Measurements from ENCODE around the gene C1orf122.

Gene C1orf122

DNA sequence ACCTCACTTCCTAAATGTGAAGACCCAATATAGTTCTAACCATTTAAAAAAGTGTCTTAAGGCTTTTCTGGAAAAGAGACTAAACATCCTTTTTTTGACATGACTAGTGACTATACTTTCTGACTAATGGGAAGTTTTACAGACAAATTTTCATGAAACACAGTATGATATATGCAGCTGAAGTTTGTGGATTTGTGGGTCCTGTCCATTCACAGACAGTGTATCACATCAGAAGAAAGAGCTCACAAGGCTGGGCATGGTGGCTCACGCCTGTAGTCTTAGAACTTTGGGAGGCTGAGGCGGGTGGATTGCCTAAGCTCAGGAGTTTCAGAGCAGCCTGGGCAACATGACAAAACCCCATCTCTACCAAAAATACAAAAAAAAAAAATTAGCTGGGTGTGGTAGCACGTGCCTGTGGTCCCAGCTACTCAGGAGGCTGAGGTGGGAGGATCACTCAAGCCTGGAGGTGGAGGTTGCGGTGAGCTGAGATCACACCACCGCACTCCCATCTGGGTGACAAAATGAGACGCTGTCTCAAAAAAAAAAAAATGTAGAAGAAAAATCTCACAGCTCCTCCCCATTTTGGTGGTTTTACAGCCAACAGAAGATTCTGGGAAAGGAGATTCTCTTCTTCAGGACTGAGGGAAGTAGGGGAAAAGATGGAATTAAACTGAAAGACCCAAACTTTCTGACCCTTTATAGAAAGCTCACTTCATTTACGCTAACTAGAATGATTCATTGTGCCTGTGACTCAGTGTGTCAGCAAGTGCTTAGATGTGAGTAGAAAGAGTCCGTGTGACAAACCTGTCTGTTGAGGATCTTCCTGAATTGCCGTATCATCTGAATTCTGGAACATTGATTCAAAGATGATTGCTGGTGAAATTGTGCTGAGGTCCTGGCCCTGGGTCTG lies 15.6 kb downstream of the C1orf122 start:
- no peak for DNase-seq
- Mint-ChIP-seq H3K27me3 (ENCODE audit: low read depth, poor library complexity) (peaks cover 3% of the 10 kb centered on the region), H3K4me1 (no peaks in the 10 kb centered on the region), H3K36me3 (ENCODE audit: low read depth) (peaks cover 42% of the 10 kb centered on the region), H3K9me3 (no peaks in the 10 kb centered on the region), H3K27ac (no peak overlapping the region), H3K4me3 (no peak overlapping the region)
- TF ChIP-seq, protein P1, sequence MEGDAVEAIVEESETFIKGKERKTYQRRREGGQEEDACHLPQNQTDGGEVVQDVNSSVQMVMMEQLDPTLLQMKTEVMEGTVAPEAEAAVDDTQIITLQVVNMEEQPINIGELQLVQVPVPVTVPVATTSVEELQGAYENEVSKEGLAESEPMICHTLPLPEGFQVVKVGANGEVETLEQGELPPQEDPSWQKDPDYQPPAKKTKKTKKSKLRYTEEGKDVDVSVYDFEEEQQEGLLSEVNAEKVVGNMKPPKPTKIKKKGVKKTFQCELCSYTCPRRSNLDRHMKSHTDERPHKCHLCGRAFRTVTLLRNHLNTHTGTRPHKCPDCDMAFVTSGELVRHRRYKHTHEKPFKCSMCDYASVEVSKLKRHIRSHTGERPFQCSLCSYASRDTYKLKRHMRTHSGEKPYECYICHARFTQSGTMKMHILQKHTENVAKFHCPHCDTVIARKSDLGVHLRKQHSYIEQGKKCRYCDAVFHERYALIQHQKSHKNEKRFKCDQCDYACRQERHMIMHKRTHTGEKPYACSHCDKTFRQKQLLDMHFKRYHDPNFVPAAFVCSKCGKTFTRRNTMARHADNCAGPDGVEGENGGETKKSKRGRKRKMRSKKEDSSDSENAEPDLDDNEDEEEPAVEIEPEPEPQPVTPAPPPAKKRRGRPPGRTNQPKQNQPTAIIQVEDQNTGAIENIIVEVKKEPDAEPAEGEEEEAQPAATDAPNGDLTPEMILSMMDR (IDR thresholded peaks at IDR 0.05) = no peak

DNA sequence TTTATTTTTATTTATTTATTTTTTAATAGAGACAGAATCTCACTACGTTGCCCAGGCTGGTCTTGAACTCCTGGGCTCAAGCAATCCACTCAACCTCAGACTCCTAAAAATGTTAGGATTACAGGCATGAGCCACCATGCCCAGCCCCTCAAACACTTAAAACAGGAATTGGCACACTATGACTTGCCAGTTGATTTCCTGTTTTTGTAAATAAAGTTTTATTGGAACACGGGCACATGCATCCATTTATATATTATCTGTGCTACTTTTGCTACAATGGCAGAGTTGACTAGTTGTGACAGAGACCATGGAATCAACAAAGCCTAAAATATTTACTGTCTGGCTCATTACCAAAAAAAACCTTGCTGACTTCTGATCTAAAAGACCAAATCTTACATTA lies 16.4 kb downstream of the C1orf122 start:
- H3K27me3 Mint-ChIP-seq (ENCODE audit: low read depth, poor library complexity) = peaks cover 3% of the 10 kb centered on the region
- TF ChIP-seq, protein P1 (IDR thresholded peaks at IDR 0.05) = no peak
- H3K4me1 Mint-ChIP-seq = no peaks in the 10 kb centered on the region
- no peak for DNase-seq
- H3K4me3 Mint-ChIP-seq = no peak overlapping the region
- H3K27ac Mint-ChIP-seq = no peak overlapping the region
- peaks cover 48% of the 10 kb centered on the region for H3K36me3 Mint-ChIP-seq (ENCODE audit: low read depth)
- no peaks in the 10 kb centered on the region for H3K9me3 Mint-ChIP-seq

DNA sequence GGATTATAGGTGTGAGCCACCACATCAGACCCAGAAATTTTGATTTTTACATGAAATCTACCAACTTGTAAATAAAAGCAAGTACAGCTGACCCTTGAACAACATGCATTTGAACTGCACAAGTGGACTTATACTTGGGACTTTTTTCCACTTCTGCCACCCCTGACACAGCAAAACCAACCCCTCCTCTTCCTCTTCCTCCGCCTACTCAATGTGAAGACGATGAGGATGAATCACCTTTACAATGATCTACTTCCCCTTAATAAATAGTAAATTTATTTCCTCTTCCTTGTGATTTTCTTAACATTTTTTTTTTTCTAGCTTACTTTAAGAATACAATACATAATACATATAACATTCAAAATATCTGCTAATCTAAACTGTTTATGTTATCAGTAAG lies 17.9 kb downstream of the C1orf122 start:
- no peak overlapping the region for H3K4me3 Mint-ChIP-seq
- no peaks in the 10 kb centered on the region for H3K4me1 Mint-ChIP-seq
- H3K36me3 Mint-ChIP-seq (ENCODE audit: low read depth) = peaks cover 50% of the 10 kb centered on the region
- H3K27me3 Mint-ChIP-seq (ENCODE audit: low read depth, poor library complexity) = peaks cover 3% of the 10 kb centered on the region
- TF ChIP-seq, protein P1 (IDR thresholded peaks at IDR 0.05) = no peak
- no peaks in the 10 kb centered on the region for H3K9me3 Mint-ChIP-seq
- DNase-seq = no peak
- no peak overlapping the region for H3K27ac Mint-ChIP-seq

DNA sequence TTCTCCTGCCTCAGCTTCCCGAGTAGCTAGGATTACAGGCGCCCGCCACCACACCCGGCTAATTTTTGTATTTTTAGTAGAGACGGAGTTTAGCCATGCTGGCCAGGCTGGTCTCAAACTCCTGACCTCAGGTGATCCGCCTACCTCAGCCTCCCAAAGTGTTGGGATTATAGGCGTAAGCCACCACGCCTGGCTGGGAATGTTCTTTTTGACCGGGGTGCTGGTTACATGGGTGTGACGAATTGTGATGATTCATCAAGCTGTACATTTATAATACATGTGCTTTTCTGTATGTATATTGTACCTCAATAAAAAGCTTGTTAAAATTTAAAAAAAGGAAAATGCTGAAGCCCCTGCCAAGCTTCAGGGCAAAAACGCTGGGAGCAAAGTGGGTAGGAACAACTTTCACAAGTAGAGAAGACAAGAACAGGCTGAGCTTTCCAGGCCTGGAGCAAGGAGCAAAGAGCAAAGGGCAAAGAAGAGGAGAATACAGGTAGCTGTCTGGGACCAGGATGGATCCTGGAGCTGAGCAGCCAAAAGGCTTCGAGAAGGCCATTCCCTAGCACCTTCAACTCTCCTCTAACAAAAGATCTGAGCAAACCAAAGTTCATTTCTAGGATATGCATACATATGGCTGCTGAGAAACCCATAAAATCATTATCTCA lies 21.0 kb downstream of the C1orf122 start:
- H3K4me3 Mint-ChIP-seq = no peak overlapping the region
- TF ChIP-seq, protein P1 (IDR thresholded peaks at IDR 0.05) = no peak
- no peak for DNase-seq
- no peaks in the 10 kb centered on the region for H3K4me1 Mint-ChIP-seq
- H3K36me3 Mint-ChIP-seq (ENCODE audit: low read depth) = peaks cover 48% of the 10 kb centered on the region
- no peaks in the 10 kb centered on the region for H3K9me3 Mint-ChIP-seq
- no peak overlapping the region for H3K27ac Mint-ChIP-seq
- H3K27me3 Mint-ChIP-seq (ENCODE audit: low read depth, poor library complexity) = peaks cover 3% of the 10 kb centered on the region

DNA sequence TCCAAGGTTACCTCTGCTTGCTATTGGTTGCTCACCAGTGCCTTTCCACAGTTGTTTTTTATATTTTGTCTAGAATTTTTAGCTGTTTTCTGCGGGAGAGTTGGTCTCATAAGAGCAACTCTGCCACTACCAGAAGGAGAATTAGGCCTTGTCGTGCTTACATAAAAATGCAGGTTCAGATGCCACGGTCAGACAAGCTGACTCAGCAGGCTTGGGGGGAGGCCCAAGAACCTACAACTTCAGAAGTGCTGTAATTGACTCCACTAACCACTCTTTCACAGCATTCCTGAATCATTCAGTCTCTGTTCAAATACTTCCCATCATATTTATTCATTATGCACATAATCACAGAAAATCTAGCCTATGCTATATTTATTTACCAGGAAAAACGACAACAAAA lies 23.5 kb downstream of the C1orf122 start:
- no peak overlapping the region for H3K27ac Mint-ChIP-seq
- no peaks in the 10 kb centered on the region for H3K27me3 Mint-ChIP-seq (ENCODE audit: low read depth, poor library complexity)
- H3K36me3 Mint-ChIP-seq (ENCODE audit: low read depth) = peaks cover 54% of the 10 kb centered on the region
- no peak overlapping the region for H3K4me3 Mint-ChIP-seq
- TF ChIP-seq, protein P1 (IDR thresholded peaks at IDR 0.05) = no peak
- H3K9me3 Mint-ChIP-seq = no peaks in the 10 kb centered on the region
- no peaks in the 10 kb centered on the region for H3K4me1 Mint-ChIP-seq
- no peak for DNase-seq
